Right lobe of liver (tissue), 6 donors: ENCODE results near the gene TMEM266. TPM values are rescaled to one million over a fixed set of nuclear protein-coding genes. Genes with fewer than 3 reads are reported as not detected.

Source experiments
- ATAC-seq, 4 donors: fragments of 200-7000 bp; cut with Tn5 transposase; one replicate each; pipeline ENCODE4 v1.9.1; 2020; ENCODE audit warnings: mild to moderate bottlenecking in 4 of 4, moderate library complexity in 4 of 4
- DNase-seq, 3 donors: peaks; one replicate each; pipeline ENCODE4 v3.0.0-alpha.2; 2020
- H3K27ac ChIP-seq, 3 donors: fragments of 200-600 bp; one replicate each; pipeline ENCODE4 v1.8.0; 2022
- H3K27me3 ChIP-seq, 2 donors: fragments of 200-600 bp; one replicate each; pipeline ENCODE4 v1.8.0; 2022
- H3K36me3 ChIP-seq, 4 donors: fragments of 200-600 bp; sonication (generic) in 1 of 4; one replicate each; pipeline versions ENCODE4 v1.5.1 to v1.8.0; 2017 to 2022; ENCODE audit warnings: control low read depth in 1 of 4
- H3K4me1 ChIP-seq, 4 donors: fragments of 200-600 bp; sonication (generic) in 1 of 4; one replicate each; pipeline versions ENCODE4 v1.5.1 to v1.8.0; 2017 to 2022; ENCODE audit warnings: control low read depth in 1 of 4
- H3K4me3 ChIP-seq, 3 donors: fragments of 200-600 bp; one replicate each; pipeline ENCODE4 v1.8.0; 2022
- H3K9me3 ChIP-seq, 4 donors: fragments of 200-600 bp; sonication (generic) in 1 of 4; one replicate each; pipeline versions ENCODE4 v1.5.1 to v1.8.0; 2017 to 2022; ENCODE audit warnings: control low read depth in 1 of 4
- POLR2A ChIP-seq: fragments of 450-650 bp; IDR thresholded peaks from one replicate; pipeline ENCODE4 v1.6.1; 2017; ENCODE audit warnings: antibody characterized with exemption, mild to moderate bottlenecking
- WGBS: methylation state at CpG from one replicate; pipeline ENCODE4 v1.1.6; 2018; ENCODE audit warnings: low coverage, low lambda C conversion rate; ENCODE audit not compliant: insufficient coverage; ENCODE audit errors: missing lambda C conversion rate; 5-methylcytosine and 5-hydroxymethylcytosine counted together
- intact Hi-C, 2 donors: fragments of 100-400 bp; cut with DNase I; formaldehyde crosslinking; loops; one replicate each; pipeline versions ENCODE4 v1.11.2 to v1.14.1; 2022
- total RNA-seq, 6 experiments: library from RNA; depleted of rRNA in 2 of 6; stranded (reverse); fragments of >200 nt in 2 of 6; fragmentation: NEBNext Ultra II Directional in 3 of 6; extraction: Animal tissue kit (Norgen Biotek cat#: 25700) in 3 of 6; gene quantifications; one replicate each; pipeline versions ENCODE4 v1.1.0 to v1.2.4, GENCODE V29; 2016 to 2023
- TF ChIP-seq, protein P1 (sequence below), 4 donors: fragments of 200-600 bp in 3 of 4; fragments of 450-650 bp in 1 of 4; IDR thresholded peaks; one replicate each; pipeline versions ENCODE4 v1.5.1 to v1.8.0; 2016 to 2022; ENCODE audit warnings: antibody characterized with exemption in 4 of 4, mild to moderate bottlenecking in 2 of 4
- donor health status: DM: no; HTN: yes; CAD: no.
- donor health status: DM: no; HTN: no; CAD: no.
- donor health status: DM: no; HTN: no; CAD: no.
- donor health status: DM: no; HTN: yes; CAD: no.
- donor health status: DM: no; HTN: yes; CAD: no.

TMEM266 gene
- total RNA-seq, 6 experiments from 2014 or later = 0.12 to 0.19 TPM; not detected in 4

- no peaks in the 10 kb centered on the region for H3K4me1 ChIP-seq
- DNase-seq = no peak
- no peak overlapping the region for H3K4me3 ChIP-seq
- ATAC-seq = no peak
- peaks cover 3 to 38% (median 27%) of the 10 kb centered on the region in 4 donors for H3K36me3 ChIP-seq
- H3K27me3 ChIP-seq = no peaks in the 10 kb centered on the region
- intact Hi-C loops = no loop called here
- 96% methylated on average over 4 of the region's 4 CpGs for WGBS
- no peaks in the 10 kb centered on the region for H3K9me3 ChIP-seq
- TF ChIP-seq, protein P1, sequence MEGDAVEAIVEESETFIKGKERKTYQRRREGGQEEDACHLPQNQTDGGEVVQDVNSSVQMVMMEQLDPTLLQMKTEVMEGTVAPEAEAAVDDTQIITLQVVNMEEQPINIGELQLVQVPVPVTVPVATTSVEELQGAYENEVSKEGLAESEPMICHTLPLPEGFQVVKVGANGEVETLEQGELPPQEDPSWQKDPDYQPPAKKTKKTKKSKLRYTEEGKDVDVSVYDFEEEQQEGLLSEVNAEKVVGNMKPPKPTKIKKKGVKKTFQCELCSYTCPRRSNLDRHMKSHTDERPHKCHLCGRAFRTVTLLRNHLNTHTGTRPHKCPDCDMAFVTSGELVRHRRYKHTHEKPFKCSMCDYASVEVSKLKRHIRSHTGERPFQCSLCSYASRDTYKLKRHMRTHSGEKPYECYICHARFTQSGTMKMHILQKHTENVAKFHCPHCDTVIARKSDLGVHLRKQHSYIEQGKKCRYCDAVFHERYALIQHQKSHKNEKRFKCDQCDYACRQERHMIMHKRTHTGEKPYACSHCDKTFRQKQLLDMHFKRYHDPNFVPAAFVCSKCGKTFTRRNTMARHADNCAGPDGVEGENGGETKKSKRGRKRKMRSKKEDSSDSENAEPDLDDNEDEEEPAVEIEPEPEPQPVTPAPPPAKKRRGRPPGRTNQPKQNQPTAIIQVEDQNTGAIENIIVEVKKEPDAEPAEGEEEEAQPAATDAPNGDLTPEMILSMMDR (IDR thresholded peaks at IDR 0.05) = no peak
- no peak for TF ChIP-seq POLR2A
- H3K27ac ChIP-seq = no peak overlapping the region
Measured at GRCh38 chr15:76222159-76222558, 162.4 kb downstream of the TMEM266 start.

DNA sequence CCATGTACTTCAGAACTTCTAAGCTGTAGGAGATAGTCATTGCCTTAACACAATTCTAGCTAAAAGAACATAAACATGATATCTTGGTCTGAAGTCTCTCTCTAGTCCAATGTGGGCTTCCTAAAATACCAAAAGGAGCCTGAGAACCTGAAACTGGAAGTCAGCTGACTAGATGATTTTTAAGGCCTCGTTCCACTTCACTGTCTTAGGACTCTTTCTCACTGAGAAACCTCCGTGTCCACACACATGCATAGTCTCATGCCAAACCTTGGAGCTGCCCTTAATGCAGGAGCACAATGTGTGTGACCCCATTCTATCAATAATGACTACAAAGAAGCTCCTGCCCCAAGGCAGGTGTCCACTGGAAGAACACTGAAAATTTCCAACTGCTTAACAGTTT lies 163.7 kb downstream of the TMEM266 start:
- H3K4me1 ChIP-seq = no peaks in the 10 kb centered on the region
- intact Hi-C loops = no loop called here
- no peak for DNase-seq
- no peaks in the 10 kb centered on the region for H3K27me3 ChIP-seq
- ATAC-seq = no peak
- H3K9me3 ChIP-seq = no peaks in the 10 kb centered on the region
- H3K4me3 ChIP-seq = no peak overlapping the region
- H3K27ac ChIP-seq = no peak overlapping the region
- H3K36me3 ChIP-seq = peaks cover 3 to 44% (median 27%) of the 10 kb centered on the region in 4 donors
- TF ChIP-seq, protein P1 (IDR thresholded peaks at IDR 0.05) = no peak
- TF ChIP-seq POLR2A = no peak
- WGBS = 86% methylated on average over 2 of the region's 2 CpGs

DNA sequence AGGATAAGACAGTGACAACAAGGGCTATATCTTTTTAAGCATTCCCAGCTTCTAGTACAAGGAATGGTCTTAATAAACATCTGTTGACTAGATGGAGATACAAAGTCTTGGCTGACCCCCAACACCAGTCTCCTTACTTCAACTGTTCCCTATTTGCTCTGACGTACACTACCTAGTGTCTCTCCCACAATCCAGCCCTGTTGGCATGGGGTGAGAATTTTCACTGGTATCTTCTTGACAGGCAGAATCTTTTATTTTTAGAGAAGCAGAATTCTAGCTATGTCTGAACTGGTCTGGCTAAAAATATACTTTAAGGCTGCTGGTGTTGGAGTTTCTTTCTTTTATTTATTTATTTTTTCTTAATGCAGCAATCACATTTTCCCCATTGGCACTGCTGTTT lies 169.5 kb downstream of the TMEM266 start:
- no peak for TF ChIP-seq POLR2A
- TF ChIP-seq, protein P1 (IDR thresholded peaks at IDR 0.05) = no peak
- intact Hi-C loops = no loop called here
- WGBS = 92% methylated on average over 1 of the region's 1 CpG
- H3K4me3 ChIP-seq = no peak overlapping the region
- no peak for ATAC-seq
- H3K27ac ChIP-seq = no peak overlapping the region
- peaks cover 3 to 35% (median 23%) of the 10 kb centered on the region in 4 donors for H3K36me3 ChIP-seq
- no peaks in the 10 kb centered on the region for H3K9me3 ChIP-seq
- DNase-seq = no peak
- no peaks in the 10 kb centered on the region for H3K4me1 ChIP-seq
- H3K27me3 ChIP-seq = no peaks in the 10 kb centered on the region

- peaks cover 0 to 13% (median 7%) of the 10 kb centered on the region in 4 donors for H3K36me3 ChIP-seq
- no peak for TF ChIP-seq POLR2A
- TF ChIP-seq, protein P1 (IDR thresholded peaks at IDR 0.05) = no peak
- no peak for ATAC-seq
- no peaks in the 10 kb centered on the region for H3K4me1 ChIP-seq
- intact Hi-C loops = no loop called here
- no peak overlapping the region for H3K27ac ChIP-seq
- WGBS = 91% methylated on average over 1 of the region's 1 CpG
- H3K27me3 ChIP-seq = no peaks in the 10 kb centered on the region
- H3K9me3 ChIP-seq = no peaks in the 10 kb centered on the region
- no peak for DNase-seq
- no peak overlapping the region for H3K4me3 ChIP-seq
Measured at GRCh38 chr15:76233921-76234320, 174.1 kb downstream of the TMEM266 start.

DNA sequence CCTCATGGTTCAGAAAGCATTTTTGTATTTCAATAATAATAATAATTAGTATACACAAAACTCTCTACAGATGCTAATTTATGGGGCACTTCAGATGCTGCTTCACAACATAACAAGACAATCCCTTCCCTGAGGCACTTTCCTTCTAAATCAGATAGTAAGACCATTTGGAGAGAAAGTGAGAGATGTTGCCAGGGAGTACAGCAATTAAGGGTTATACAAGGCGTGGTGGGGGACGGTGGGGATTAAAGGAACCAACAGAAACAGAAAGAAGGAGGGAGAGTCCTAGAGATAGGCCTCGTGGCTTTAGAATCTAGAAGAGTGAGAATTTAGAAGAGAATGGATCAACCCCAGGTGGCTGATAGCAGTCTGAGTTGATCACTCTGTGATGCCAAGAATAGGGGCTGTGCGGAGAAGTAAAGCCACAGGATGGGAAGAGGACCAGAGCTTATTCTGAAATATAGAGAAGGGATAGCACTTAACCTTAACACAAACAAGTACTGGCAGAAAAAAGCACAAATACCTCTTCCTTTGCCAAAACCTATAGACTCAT lies 174.6 kb downstream of the TMEM266 start:
- H3K27ac ChIP-seq = no peak overlapping the region
- ATAC-seq (no peak), DNase-seq (no peak)
- H3K4me1 ChIP-seq = no peaks in the 10 kb centered on the region
- no peaks in the 10 kb centered on the region for H3K9me3 ChIP-seq
- H3K4me3 ChIP-seq = no peak overlapping the region
- no peaks in the 10 kb centered on the region for H3K27me3 ChIP-seq
- WGBS = 88% methylated on average over 4 of the region's 4 CpGs
- intact Hi-C loops = no loop called here
- TF ChIP-seq POLR2A = no peak
- TF ChIP-seq, protein P1 (IDR thresholded peaks at IDR 0.05) = no peak
- H3K36me3 ChIP-seq = peaks cover 0 to 13% (median 6%) of the 10 kb centered on the region in 4 donors
